OCI-M2 (cell line): ENCODE results near the gene STRN3.

Experiments
- DNase-seq: peaks from one replicate; lab custom pipeline; 2025; ENCODE audit not compliant: unreplicated experiment; lab: John Stamatoyannopoulos, UW

Gene STRN3

DNA sequence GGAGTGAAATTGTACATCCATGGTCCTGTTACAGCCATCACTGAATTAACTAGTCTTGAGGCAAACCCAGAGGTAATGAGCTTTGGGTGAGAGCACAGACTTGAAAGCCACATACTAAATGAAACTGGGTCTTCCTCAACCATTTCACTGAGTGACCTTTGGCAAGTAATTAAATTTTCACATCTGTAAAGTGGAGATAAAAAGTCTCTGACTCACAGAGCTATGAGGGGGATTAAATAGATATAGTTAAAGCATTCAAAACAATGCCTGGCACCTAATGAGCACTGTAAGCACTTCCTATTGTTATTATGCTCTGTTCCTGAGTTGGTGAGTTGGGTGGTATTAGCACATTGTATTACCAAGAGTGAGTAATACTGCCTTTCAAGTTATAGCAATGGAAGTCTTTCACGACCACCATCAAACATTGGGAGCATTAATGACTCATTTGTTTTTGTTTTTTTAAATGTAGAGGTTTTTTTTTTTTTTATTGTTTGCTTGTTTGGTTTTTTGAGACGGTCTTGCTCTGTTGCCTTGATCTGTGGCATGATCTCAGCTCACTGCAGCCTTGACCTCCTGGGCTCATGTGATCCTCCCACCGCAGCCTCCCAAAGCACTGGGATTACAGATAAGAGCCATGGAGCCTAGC lies 12.5 kb upstream of the STRN3 start:
- DNase-seq: peak; percentile 81

DNA sequence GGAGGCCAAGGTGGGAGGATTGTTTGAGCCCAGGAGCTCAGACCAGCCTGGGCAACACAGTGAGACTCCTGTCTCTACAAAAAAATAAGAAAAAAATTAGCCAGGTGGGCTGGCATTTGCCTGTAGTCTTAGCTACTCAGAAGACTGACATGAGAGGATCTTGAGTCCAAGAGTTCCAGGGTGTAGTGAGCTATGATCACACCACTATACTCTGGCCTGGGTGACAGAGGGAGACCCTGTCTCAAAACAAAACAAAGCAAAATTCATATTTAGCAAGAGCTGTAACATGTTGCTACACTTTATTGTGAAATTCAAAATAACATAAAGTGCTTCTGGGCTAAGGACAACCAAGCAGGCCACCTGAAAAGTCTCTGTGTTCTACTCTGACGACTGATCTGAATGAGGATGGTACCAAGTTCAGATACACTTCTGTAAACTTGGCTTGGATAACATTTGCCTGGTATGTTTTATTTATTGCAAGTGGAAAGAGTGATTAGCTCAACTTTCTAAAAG lies 11.6 kb upstream of the STRN3 start:
- no peak for DNase-seq

DNA sequence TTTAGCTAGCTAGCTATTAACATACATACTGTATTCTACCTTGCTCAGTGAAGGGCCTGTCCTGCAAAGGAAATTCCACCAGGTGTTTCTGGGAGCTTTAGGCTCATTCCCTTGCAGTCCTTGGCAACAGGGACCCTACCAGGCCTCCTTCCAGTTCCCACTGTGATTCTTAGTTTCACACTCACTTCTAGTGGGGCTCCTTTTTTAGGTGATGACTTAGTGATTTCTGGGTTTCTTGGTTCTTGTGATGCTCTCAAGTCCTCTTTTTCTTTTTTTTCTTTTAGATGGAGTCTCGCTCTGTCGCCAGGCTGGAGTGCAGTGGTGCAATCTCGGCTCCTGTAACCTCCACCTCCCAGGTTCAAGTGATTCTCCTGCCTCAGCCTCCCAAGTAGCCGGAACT lies 10.4 kb upstream of the STRN3 start:
- no peak for DNase-seq

DNA sequence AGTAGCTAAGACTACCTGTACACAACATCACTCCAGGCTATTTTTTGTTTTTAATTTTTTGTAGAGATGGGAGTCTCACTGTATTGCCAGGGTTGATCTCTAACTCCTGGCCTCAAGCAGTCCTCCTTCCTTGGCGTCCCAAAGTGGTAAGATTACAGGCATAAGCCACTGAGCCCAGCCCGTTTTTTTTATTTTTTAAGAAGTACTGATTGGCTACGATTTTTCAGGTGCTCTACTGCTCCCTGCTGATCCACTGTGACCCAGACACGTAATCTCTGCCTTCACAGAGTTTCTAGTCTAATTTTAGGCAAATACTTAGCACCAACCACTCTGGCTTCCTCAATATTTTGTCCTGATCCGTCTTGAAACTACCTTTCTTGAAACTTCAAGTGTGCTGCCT lies 4.3 kb upstream of the STRN3 start:
- DNase-seq: no peak

DNA sequence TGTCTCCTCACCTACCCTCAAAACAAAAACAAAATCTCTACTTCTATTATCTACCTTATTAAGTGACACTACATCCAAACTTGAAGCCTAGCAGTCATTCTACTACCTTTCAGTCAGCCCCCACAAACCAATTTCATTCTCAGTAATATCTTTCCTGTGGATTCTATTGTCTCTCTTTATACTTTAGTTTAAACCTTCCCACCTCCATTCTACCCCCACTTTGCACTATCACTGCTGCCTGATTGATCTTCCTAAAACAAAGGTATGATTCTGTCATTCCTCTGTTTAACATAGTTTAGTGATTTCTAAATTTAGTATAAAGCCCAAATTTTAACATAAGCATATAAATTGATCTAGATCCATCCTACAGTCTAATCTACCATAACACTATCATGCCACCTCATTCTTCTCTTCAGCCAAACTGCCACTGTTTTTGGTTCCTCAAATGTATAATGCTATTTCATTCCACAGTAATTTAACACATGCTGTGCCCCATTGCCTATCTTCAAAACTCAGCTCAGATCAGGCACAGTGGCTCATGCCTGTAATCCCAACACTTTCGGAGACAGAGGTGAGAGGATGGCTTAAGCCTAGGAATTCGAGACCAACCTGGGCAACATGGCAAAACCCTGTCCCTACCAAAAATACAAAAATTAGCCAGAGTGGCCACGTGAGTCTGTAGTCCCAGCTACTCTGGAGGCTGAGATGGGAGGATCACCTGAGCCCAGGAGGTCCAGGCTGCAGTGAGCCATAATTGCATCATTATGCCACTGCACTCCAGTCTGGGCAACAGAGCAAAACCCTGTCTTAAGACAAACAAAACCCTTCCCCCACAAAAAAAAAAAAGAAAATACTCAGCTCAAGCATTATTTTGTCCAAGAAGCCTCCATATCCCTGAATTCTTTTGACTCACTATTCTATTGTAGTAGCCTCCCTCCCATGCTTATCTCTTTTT lies 3.1 kb upstream of the STRN3 start:
- no peak for DNase-seq

DNA sequence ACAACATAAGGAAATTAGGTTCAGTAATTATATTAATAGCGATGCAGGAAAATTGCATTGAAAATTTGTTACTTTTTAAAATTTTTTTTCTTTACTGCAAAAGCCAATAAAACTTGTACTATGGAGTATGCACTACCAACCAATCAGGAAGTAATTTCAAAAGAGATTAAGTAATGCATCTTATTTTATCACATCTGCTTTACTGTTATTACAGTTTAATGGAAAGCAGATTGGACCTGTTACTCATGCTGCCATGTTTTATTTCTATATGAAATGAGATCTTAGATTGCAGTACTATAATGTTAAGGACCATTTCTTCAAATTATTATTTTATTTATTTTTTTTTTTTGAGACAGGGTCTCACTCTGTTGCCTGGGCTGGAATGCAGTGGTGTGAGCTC lies 1.7 kb upstream of the STRN3 start:
- no peak for DNase-seq

DNA sequence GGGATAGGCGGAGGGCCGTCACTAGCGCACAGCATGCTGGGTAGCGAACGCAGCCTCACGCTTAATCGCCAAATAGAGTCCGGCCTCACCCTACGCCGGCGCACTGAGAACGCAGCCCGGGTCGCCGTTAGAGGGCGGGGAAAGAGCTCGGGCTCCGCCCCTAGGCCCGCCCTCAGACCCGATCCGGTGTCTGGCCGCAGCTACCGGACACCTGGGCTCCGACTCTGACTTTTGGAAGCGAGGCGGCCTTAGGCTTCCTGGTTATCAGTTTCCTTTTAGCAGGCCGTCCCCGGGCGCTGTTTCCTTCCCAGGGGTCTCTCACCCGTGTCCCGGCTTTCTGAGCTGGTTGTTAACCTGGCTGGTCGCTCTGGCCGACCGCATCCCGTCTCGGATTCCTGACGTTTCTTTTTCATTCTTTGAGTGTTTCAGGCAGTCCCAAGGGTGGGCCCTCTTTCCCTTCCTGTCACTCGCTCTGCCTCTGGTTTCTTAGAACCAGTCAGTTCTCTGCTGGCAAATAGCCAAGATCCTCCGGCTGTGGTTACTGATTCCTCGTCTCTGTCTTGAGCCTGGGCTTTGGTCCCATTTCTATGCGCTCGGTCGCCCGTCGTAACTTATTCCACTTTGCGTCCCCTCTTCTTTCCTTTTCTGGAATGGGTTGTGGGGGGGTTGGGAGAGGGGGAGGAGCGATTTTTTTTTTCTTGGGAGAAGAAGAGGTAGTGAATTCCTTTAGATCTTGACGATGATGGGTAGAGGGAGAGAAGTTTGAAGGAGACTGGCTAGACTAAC lies 464 bp upstream of the STRN3 start:
- peak; percentile 92 for DNase-seq

DNA sequence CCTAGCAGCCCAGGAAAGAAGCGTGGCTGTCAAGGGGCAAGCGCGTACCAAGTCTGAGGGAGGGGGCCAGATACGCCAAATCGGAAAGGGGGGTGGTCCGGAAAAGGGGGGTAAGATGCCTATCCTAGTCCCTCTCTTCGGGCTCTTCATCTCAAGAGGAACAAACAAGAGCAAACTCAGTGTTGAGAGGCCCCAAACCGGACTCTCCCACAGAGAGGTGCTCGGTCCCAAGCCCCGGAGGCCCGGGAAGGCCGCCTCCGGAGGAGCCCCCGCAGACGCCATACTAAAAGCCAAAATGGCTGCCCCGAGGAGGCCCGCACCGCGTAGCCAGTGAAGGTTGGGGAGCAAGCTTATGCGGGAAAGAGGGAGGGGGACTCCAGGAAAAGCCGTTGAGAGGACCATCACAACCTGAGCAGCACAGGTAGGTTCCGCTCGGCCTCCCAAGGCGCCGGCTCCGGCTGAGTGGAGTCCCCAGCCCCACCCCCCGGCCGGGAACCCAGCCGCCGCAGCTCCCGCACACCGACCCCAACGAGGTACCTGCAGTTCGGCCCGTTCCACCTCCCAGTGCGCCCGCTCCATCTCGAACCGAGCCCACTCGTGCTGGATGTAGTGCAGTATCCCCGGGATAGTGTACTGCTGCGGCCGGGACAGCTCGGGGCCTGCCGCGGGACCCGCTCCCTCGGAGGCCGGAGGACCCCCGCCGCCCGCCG lies 657 bp downstream of the STRN3 start, which contains the start of gene AP4S1:
AP4S1 (plus strand) TSS at position 283 of the 710 bp plus-strand sequence. CDS start 40,548 bp downstream, outside the sequence.
- DNase-seq: no peak

DNA sequence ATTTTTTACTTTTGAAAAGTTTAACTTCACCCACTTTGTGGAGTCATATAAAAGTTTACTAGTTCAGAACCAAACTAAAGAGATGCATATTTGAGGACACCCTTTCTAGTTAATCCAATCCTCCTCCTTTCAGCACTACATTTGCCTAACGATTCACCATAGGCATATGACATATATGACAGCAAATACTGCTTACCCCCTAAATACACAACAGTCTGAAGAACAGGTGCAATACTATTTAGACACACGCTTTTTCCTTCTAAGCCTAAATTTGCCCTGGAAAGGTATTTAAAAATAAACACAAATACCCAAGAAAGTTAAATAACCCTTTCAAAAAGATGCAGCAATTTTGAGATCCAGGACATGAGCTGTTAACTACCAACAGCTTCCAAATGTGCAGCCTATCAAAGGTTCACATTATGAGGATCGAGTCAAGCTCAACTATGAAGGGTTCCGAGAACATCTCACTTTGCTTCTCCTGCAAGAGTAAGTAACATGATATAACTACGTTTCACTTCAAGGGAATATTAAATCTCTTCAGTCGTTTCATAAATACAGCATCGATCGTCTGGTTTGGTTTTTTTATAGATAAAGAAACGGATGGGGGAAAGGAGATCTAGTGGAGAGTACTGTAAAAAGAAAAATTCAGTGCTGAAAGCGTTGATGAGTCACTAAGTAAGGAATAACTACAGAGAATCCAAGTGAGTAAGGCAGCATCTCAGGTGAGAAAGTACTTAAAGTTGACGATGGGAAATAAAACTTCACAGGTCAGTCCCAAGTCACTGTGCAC lies 1.4 kb downstream of the STRN3 start:
- DNase-seq: no peak

DNA sequence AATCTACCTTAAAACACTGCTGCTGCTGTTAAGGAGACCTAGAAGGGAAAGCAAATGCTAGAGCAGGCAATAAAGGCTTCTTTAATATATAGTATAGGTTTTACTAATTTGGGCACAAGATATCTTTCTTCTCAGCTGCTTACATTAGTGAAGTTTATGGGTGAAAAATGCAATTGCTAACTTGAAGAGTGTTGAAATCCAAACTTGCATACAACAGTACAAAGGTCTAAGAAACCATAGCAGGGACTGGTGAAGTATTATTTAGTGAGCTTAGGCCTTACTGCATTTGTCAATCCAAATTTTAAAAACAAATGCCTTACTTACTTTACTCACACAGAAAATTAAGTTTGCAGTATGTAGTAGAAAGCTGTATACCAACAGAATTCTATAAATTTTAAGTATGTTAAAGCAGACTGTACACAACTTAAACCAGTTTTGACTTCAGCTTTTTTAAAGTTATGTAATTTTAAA lies 2.1 kb downstream of the STRN3 start:
- no peak for DNase-seq

DNA sequence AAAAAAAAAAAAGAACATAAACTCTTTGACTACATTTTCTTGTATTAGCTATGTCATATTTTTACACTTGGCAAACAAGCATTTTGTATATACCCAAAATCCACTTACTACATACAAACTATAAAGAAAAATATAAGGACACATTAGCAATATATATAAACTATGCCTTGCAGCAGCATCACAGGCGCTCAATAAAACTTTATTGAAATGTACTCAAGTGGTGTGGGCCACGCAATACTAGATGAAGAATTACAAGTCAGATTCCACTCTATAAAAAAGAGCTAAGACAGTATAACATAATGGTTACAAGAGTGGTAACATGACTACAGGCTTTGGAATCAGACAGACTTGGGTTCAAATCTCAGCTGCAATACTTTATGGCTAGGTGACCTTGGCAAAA lies 3.8 kb downstream of the STRN3 start:
- no peak for DNase-seq

DNA sequence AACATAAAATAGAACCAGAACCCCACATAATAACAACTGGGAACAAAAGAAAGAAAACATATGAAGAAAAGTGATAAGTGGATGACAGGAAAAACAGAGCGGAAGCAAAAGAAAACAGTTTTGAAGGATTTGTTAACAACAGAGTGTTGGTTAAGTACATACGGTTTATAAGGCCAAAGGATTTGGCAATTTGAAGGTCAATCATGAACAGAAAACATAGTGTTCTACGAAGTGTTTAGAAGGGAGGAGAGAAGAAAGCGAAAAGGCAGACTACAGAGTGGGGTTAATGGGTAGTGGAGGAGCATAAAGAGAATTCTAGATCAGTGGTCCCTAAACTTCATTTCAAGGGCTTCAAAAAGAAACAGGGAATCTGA lies 4.6 kb downstream of the STRN3 start:
- DNase-seq: no peak

DNA sequence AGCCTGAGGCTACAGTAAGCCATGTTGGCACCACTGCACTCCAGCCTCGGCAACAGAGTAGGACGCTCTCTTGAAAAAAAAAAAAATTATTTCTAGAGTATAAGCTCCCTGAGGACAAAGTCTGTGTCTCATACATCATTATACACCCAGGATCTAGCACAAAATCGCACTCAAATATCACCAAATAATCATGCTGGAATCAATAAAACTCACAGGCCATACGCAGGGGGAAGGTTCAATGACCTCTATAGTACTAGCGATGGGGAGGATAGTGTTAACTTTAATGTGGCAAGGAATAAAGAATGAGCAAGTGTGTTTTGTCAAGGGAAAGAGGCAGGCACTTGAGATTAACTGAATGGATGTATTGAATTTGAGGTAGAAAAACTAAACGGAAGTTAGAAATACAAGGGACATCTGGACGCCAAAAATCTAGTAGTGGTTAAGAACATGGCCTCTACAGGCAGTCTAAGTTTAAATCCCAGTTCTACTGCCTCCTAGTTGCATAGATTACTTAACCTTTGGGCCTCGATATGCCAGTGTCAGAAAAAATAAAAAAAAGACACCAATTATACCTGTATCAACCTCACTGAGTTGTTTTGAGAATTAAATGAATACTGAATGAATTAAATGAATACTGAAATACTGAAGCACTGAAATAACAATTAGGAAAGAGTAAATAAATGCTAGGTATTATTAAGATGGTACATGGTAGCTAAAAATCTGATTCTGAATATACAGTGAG lies 5.2 kb downstream of the STRN3 start:
- no peak for DNase-seq

DNA sequence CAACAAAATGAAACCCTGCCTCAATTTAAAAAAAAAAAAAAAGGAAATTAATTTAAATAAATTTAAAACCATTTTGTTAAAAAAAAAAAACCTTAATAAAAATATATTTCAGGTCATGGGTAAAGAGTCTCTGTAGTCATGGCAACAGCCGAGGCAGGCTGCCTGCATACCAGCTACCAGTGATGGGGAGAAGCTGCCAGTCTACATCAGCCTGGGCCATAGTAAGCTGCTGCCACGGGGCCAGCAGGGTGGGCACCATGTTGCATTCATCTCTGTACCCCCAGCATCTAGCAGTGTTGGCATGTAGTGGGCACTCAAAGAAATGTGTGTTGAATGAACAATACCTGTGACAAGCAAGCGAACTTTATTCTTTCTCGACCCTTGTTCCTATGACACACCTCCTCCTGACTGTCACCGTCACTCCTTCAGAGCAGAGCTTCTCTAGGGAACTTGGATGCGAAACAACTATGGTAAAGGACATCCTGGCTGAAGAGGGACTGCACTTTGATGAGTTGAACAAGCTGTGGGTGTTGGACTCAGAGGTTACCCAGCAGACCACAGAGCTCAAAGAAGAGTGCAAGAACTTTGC lies 8.0 kb downstream of the STRN3 start:
- DNase-seq: no peak

DNA sequence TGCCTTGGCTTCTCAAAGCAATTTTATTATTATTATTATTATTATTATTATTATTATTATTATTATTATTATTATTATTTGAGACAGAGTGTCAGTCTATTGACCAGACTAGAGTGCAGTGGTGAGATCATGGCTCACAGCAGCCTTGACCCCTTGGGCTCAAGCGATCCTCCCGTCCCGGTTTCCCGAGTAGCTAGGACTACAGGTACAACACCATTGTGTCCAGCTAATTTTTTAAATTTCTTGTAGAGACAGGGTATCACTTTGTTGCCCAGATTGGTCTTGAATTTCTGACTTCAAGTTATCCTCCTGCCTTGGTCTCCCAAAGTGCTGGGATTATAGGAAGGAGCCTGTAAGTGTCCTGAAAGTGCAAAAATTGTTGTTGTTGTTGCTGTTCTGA lies 12.3 kb downstream of the STRN3 start:
- no peak for DNase-seq

DNA sequence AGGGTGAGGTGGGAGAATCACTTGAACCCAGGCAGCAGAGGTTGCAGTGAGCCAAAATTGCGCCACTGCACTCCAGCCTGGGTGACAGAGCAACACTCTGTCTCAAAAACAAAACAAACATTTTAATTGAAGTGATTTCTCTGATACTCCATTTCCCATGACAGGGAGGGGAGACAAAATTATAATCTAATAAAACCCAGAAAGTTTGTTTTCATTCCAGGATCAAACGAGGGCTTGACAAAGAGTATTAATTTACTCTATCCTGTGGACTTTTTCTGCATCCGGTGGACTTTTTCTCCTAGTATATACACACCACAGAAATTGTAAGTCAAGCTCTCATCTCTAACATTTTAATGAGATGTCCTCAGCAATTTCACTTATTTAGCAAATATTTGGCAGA lies 15.2 kb downstream of the STRN3 start:
- no peak for DNase-seq

DNA sequence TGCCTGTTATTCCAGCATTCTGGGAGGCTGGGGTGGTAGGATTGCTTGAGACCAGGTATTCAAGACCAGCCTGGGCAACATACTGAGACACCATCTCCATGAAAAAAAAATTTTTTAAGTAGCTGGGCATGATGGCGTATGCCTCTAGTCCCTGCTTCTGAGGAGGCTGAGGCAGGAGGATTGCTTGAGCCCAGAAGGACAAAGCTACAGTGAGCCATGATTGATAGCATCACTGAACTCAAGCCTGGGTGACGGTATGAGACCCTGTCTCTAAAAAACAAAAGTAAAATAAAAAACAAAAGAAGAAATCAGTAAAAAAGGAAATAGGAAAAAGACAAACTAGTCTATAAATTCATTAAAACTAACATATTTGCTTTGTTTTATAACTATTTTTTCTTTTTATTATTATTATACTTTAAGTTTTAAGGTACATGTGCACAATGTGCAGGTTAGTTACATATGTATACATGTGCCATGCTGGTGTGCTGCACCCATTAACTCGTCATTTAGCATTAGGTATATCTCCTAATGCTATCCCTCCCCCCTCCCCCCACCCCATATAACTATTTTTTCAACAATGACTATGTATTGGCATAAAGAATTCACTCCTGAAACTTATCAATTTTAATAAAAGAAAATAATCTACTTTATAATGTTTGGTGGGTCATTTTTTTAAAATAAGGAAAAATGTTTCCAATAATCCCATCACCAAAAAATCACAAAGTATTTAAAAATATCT lies 16.2 kb downstream of the STRN3 start:
- no peak for DNase-seq

DNA sequence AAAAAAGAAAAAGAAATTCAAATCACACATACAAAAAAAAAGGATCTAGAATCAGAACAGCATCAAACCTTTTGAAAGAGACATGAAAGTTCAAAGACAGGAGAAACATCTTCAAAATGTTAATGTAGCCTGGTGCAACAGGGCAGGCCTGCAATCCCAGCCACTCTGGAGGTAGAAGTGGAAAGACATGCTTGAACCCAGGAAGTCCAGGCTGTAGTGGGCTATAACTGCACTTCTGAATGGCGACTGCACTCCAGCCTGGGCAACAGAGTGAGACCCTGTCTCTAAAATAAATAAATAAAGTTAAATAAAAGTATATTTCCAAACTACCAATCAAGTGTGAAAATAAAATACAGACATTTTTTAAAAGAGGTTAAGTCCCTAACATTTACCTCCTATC lies 19.5 kb downstream of the STRN3 start:
- DNase-seq: no peak
